K562 (cell line): ENCODE data around the gene PCDHGA5. TPM values are rescaled to one million over a fixed set of nuclear protein-coding genes. Genes with fewer than 3 reads are reported as not detected.

Experiments
- COPS2 ChIP-seq: fragments of 450-650 bp; conservative IDR thresholded peaks from 2 replicates; pipeline ENCODE4 v1.6.1; 2016; ENCODE audit warnings: mild to moderate bottlenecking, moderate library complexity
- CXXC5 ChIP-seq: fragments of 250-450 bp; sonication (Bioruptor Pico); IDR thresholded peaks from 2 replicates; pipeline ENCODE4 v1.8.0; 2022; ENCODE audit warnings: inconsistent platforms, mild to moderate bottlenecking, moderate library complexity
- ETV1 ChIP-seq: fragments of 450-650 bp; conservative IDR thresholded peaks from 2 replicates; pipeline ENCODE4 v1.6.1; 2016; ENCODE audit warnings: missing genetic modification characterization, control low read depth, low read depth, missing compliant biosample characterization
- KAT8 ChIP-seq: fragments of 450-650 bp; IDR thresholded peaks from 2 replicates; pipeline ENCODE4 v1.6.1; 2016; ENCODE audit warnings: low read depth, mild to moderate bottlenecking
- STAT6 ChIP-seq: sonication (generic); formaldehyde crosslinking; IDR thresholded peaks from 2 replicates; pipeline ENCODE4 v1.8.1; 2023; ENCODE audit warnings: mild to moderate bottlenecking, missing genetic modification reagents
- YY1 ChIP-seq, 3 experiments: IDR thresholded peaks; 2 replicates each; pipeline ENCODE4 v1.6.1; 2011; ENCODE audit warnings: low read length in 2 of 3, mild to moderate bottlenecking in 2 of 3, moderate library complexity in 2 of 3, borderline replicate concordance in 1 of 3, control low read depth in 1 of 3, low read depth in 1 of 3; ENCODE audit not compliant: insufficient read depth in 3 of 3, insufficient replicate concordance in 2 of 3, control insufficient read depth in 1 of 3, insufficient read length in 1 of 3; ENCODE audit errors: extremely low read depth in 1 of 3
- ZNF318 ChIP-seq, 2 experiments: fragments of 450-650 bp; IDR thresholded peaks; 2 replicates each; pipeline ENCODE4 v1.6.1; 2016; ENCODE audit warnings: mild to moderate bottlenecking in 2 of 2, borderline replicate concordance in 1 of 2, low read depth in 1 of 2, moderate library complexity in 1 of 2
- polyA plus RNA-seq, 8 experiments: library from polyadenylated mRNA; depleted of rRNA in 4 of 8; stranded (reverse) in 5 of 8; unstranded in 3 of 8; fragments of >200 nt; fragmentation: Nextera tagmentation in 2 of 8; fragmentation: Illumina TruSeq in 1 of 8; extraction: Ambion mirVana in 2 of 8; extraction: Trizol in 1 of 8; gene quantifications; 2 replicates each; pipeline versions ENCODE4 v1.2.1 to v1.2.3, GENCODE V29; 2011 to 2014; ENCODE audit warnings: inconsistent platforms in 1 of 8, missing spikeins in 1 of 8
- total RNA-seq, 7 experiments: library from RNA; depleted of rRNA in 6 of 7; stranded (reverse); fragments of >200 nt in 6 of 7; fragmentation: Illumina TruSeq in 2 of 7; extraction: Trizol in 2 of 7; gene quantifications; 2 replicates each; pipeline versions ENCODE4 v1.2.1 to v1.2.3, GENCODE V29; 2011 to 2021; ENCODE audit warnings: low replicate concordance in 1 of 7

PCDHGA5 gene
- total and polyA plus RNA-seq, 9 of the 15 experiments (the other 6 are each of a cell fraction or from before 2014, with no cell fraction given) = 0.01 to 0.18 (median 0.12) TPM; not detected in 1

- TF ChIP-seq STAT6 (CRISPR knock-in tag) = 0 out of 2 replicates have a peak, but pooled peaks have one; percentile 48
- TF ChIP-seq KAT8 = peak; percentile 71
- TF ChIP-seq CXXC5 (CRISPR knock-in tag) = 0 out of 2 replicates have a peak, but pooled peaks have one; percentile 29
- TF ChIP-seq YY1 (IDR thresholded peaks at IDR 0.05; ENCODE audit: borderline replicate concordance in 1 of 3, control insufficient read depth in 1 of 3, extremely low read depth in 1 of 3, insufficient read depth in 3 of 3, insufficient read length in 1 of 3, insufficient replicate concordance in 2 of 3, low read depth in 1 of 3, low read length in 2 of 3) = peak in 1 of 3 experiments; percentile 44
- no peak for TF ChIP-seq COPS2
- no peak for TF ChIP-seq ZNF318 (IDR thresholded peaks at IDR 0.05; ENCODE audit: borderline replicate concordance in 1 of 2, low read depth in 1 of 2)
- 0 out of 2 replicates have a peak, but pooled peaks have one; percentile 4 for TF ChIP-seq ETV1 (tag)
Observed at GRCh38 chr5:141343953-141344463, 20.0 kb upstream of the PCDHGA5 start (continued).
